RWPE1 (cell line): ENCODE results near the gene SLC66A1.
A peak's percentile ranks its signal among the peaks of the same experiment; 100 is the strongest.

Source experiments
- CTCF ChIA-PET: fragments of 350-600 bp; sonication (Branson Sonifier 250); formaldehyde crosslinking; extraction: SDS; loops from one replicate; lab custom pipeline; 2021; lab: Yijun Ruan, JAX
- POLR2A ChIA-PET: fragments of 400-600 bp; formaldehyde crosslinking; extraction: SDS; loops from one replicate; lab custom pipeline; 2020; ENCODE audit warnings: antibody characterized with exemption; ENCODE audit not compliant: low non-redundant PET; lab: Yijun Ruan, JAX
- DNase-seq: peaks from one replicate; pipeline ENCODE4 v3.0.0; 2012; ENCODE audit warnings: low spot score
- H3K27ac ChIP-seq: fragments of 450-650 bp; 2 replicates; pipeline ENCODE4 v1.5.1; 2017
- TF ChIP-seq, protein P1 (sequence below): fragments of 450-650 bp; conservative IDR thresholded peaks from 2 replicates; pipeline ENCODE4 v1.5.1; 2017; ENCODE audit warnings: low read depth, mild to moderate bottlenecking

Gene SLC66A1

DNA sequence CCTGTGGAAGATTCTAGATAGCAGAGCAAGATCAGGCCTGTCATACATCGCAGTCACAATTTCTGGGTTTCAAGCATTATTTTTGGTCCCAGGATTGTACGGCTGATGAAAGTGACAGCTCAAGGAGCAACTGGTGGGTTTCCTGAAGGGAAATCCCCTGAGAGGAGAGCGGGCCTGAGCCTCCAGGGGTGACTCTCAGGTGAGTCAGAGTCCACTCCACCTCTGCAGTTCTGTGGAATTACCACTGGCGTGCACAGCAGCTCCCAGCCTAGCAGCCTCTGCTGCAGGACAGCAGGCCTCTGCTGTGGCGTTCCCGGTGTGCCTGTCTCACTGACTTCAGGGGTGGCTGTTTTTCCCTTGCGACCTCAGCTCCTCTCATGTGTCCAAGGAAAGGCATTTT lies 24.4 kb downstream of the SLC66A1 start:
- H3K27ac ChIP-seq = peak overlapping the region; percentile 46
- DNase-seq = peak; percentile 51
- CTCF ChIA-PET = no interaction called here

GRCh38 chr1:19337289-19337688 lies 25.2 kb downstream of the SLC66A1 start:
- CTCF ChIA-PET = interaction anchor here (0.7 kb wide), 1 partner anchor 165 kb away, joined by 5 read pairs; no protein-coding TSS in a partner anchor
- DNase-seq = no peak

More for the DNA sequence above, 24.4 kb downstream of the SLC66A1 start:
- POLR2A ChIA-PET = no interaction called here
- TF ChIP-seq, protein P1, sequence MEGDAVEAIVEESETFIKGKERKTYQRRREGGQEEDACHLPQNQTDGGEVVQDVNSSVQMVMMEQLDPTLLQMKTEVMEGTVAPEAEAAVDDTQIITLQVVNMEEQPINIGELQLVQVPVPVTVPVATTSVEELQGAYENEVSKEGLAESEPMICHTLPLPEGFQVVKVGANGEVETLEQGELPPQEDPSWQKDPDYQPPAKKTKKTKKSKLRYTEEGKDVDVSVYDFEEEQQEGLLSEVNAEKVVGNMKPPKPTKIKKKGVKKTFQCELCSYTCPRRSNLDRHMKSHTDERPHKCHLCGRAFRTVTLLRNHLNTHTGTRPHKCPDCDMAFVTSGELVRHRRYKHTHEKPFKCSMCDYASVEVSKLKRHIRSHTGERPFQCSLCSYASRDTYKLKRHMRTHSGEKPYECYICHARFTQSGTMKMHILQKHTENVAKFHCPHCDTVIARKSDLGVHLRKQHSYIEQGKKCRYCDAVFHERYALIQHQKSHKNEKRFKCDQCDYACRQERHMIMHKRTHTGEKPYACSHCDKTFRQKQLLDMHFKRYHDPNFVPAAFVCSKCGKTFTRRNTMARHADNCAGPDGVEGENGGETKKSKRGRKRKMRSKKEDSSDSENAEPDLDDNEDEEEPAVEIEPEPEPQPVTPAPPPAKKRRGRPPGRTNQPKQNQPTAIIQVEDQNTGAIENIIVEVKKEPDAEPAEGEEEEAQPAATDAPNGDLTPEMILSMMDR = no peak

GRCh38 chr1:19338323-19338762 lies 26.2 kb downstream of the SLC66A1 start:
- H3K27ac ChIP-seq = peak overlapping the region; percentile 46
- POLR2A ChIA-PET = no interaction called here
- CTCF ChIA-PET = no interaction called here
- no peak for DNase-seq
- TF ChIP-seq, protein P1 = peak; percentile 29

More at GRCh38 chr1:19337289-19337688, 25.2 kb downstream of the SLC66A1 start:
- POLR2A ChIA-PET = no interaction called here
- TF ChIP-seq, protein P1 = no peak
- peak overlapping the region; percentile 46 for H3K27ac ChIP-seq

GRCh38 chr1:19339214-19339861 lies 27.2 kb downstream of the SLC66A1 start:
- DNase-seq = no peak
- POLR2A ChIA-PET = no interaction called here
- CTCF ChIA-PET = no interaction called here
- TF ChIP-seq, protein P1 = no peak
- H3K27ac ChIP-seq = peak overlapping the region; percentile 46

GRCh38 chr1:19340387-19340937 lies 28.3 kb downstream of the SLC66A1 start:
- POLR2A ChIA-PET = no interaction called here
- DNase-seq = no peak
- TF ChIP-seq, protein P1 = no peak
- no peak overlapping the region for H3K27ac ChIP-seq
- CTCF ChIA-PET = interaction anchor here (0.7 to 2.0 kb wide), 3 partner anchors 13 to 321 kb away, joined by 3 to 6 read pairs (median 4); no protein-coding TSS in a partner anchor

GRCh38 chr1:19341201-19342061 lies 29.3 kb downstream of the SLC66A1 start:
- TF ChIP-seq, protein P1 = peak; percentile 86

More at GRCh38 chr1:19341201-19342061, 29.3 kb downstream of the SLC66A1 start:
- POLR2A ChIA-PET = no interaction called here
- H3K27ac ChIP-seq = peak overlapping the region; percentile 19; the same call in 1 of the 2 replicates
- CTCF ChIA-PET = interaction anchor here (0.5 to 2.0 kb wide), 12 partner anchors 13 to 1225 kb away, joined by 3 to 6 read pairs (median 4); partner anchors contain the start of gene MRTO4
- peak; percentile 76 for DNase-seq
